ENCODE data around the gene PRDM16. TPM values are rescaled to one million over a fixed set of nuclear protein-coding genes. Genes with fewer than 3 reads are reported as not detected.

Gene PRDM16
- polyA plus RNA-seq, 1 experiment, result 0.06 TPM

GRCh38 chr1:3346478-3346877, 277.5 kb downstream of the PRDM16 start:
- Histone ChIP-seq H3K9me3 (ENCODE audit: control insufficient read depth, insufficient read depth, low read length) (peaks cover 20% of the 10 kb centered on the region), H3K4me3 (ENCODE audit: low read depth, low read length) (no peak overlapping the region), H3K27me3 (ENCODE audit: control insufficient read depth, insufficient read depth, low read length) (peaks cover 4% of the 10 kb centered on the region), H3K27ac (ENCODE audit: low read depth, low read length) (no peak overlapping the region)
- no peak for DNase-seq (ENCODE audit: low read depth, low spot score)
- ChIA-PET CTCF (no interaction called here), POLR2A (no interaction called here)
- TF ChIP-seq, protein P1, sequence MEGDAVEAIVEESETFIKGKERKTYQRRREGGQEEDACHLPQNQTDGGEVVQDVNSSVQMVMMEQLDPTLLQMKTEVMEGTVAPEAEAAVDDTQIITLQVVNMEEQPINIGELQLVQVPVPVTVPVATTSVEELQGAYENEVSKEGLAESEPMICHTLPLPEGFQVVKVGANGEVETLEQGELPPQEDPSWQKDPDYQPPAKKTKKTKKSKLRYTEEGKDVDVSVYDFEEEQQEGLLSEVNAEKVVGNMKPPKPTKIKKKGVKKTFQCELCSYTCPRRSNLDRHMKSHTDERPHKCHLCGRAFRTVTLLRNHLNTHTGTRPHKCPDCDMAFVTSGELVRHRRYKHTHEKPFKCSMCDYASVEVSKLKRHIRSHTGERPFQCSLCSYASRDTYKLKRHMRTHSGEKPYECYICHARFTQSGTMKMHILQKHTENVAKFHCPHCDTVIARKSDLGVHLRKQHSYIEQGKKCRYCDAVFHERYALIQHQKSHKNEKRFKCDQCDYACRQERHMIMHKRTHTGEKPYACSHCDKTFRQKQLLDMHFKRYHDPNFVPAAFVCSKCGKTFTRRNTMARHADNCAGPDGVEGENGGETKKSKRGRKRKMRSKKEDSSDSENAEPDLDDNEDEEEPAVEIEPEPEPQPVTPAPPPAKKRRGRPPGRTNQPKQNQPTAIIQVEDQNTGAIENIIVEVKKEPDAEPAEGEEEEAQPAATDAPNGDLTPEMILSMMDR (IDR thresholded peaks at IDR 0.05; ENCODE audit: low read depth, low read length), result no peak

DNA sequence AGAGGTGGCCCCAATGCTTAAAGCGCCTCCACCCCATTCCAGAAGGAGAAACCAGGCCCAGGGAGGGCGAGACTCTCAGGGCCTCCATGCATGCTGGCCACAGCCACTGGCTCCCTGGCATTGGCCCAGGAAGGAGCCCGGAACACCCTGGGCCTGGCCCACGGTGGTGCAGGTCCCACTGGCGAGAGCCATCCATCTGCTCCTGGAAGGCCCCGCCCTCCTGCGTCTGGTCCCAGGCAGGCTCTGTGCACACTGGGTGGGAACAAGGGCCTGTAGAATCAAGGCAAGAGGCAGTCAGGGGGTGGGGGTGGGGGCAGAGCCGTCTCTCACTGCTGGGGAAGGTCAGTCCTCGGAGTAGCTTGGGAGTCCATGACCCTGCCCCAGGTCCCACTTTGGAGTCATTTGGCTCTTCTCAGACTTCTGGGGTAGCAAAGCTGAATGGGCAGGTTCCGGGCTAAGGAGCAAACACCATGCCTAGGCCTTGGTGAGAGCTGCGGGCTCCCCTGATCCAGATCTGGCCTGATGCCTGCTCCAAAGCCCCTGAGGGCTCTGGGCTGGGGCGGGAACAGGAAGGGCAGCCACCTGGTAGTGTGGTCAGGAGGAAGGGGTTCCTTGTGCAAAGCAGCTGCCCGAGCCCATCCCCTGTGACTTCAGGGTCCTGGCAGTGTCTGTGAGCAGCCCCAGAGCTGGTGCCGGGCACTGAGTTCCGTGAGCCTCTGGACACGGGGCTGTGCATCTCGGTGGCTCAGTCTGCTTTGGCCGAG, 278.4 kb downstream of the PRDM16 start:
- no peak overlapping the region for H3K4me3 ChIP-seq (ENCODE audit: low read depth, low read length)
- TF ChIP-seq, protein P1 (IDR thresholded peaks at IDR 0.05; ENCODE audit: low read depth, low read length), result no peak
- H3K9me3 ChIP-seq (ENCODE audit: control insufficient read depth, insufficient read depth, low read length), result peaks cover 14% of the 10 kb centered on the region
- CTCF ChIA-PET, result no interaction called here
- DNase-seq (ENCODE audit: low read depth, low spot score), result no peak
- H3K27me3 ChIP-seq (ENCODE audit: control insufficient read depth, insufficient read depth, low read length), result peaks cover 4% of the 10 kb centered on the region
- POLR2A ChIA-PET, result no interaction called here
- H3K27ac ChIP-seq (ENCODE audit: low read depth, low read length), result no peak overlapping the region

- no peak overlapping the region for H3K4me3 ChIP-seq (ENCODE audit: low read depth, low read length)
- peaks cover 14% of the 10 kb centered on the region for H3K9me3 ChIP-seq (ENCODE audit: control insufficient read depth, insufficient read depth, low read length)
- no peak for DNase-seq (ENCODE audit: low read depth, low spot score)
- H3K27ac ChIP-seq (ENCODE audit: low read depth, low read length), result no peak overlapping the region
- TF ChIP-seq, protein P1 (IDR thresholded peaks at IDR 0.05; ENCODE audit: low read depth, low read length), result no peak
- CTCF ChIA-PET, result no interaction called here
- H3K27me3 ChIP-seq (ENCODE audit: control insufficient read depth, insufficient read depth, low read length), result peaks cover 4% of the 10 kb centered on the region
- POLR2A ChIA-PET, result no interaction called here
Observed at GRCh38 chr1:3348196-3348865, 279.3 kb downstream of the PRDM16 start.

DNA sequence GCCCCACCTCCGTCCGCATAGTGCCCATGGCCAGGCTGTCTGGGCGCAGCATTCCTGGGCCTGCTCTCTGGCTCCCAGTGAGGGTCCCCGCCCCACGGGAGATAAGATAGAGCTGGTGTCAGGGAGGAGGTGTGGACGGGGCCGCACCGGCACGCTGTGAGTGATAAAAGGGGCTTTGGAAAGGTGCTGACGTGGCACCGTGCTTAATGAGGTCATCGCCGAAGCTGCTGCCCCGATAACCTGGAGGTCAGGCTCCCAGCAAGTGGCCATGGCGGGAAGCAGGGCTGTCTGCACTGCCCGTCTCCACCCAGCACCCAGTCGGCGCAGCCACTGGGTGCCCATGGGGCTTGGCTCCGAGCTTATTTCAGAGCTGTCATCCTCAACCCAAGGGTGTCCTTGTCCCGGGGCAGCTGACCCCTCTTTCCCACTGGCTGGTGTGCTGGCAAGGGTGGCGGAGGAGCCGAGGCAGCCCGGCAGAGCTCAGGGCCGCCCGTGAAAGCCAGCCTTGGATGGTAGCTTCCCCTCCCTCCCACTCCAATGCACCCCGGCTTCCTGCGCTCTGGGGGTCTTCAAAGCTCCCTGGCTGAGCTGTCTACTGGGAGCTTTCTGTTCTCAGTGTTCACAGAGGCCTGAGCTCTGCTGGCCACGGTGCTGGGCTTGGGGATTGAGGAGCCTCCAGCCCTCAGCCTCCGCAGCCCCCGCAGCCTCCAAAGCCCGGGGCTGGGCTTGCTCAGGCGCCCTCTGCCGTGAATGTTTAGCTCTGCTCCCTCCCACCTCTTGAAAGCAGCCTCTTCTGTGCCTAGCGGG, 280.4 kb downstream of the PRDM16 start:
- Histone ChIP-seq H3K27ac (ENCODE audit: low read depth, low read length) (no peak overlapping the region), H3K9me3 (ENCODE audit: control insufficient read depth, insufficient read depth, low read length) (peaks cover 9% of the 10 kb centered on the region; the same call in 1 of the 2 replicates), H3K27me3 (ENCODE audit: control insufficient read depth, insufficient read depth, low read length) (peaks cover 4% of the 10 kb centered on the region), H3K4me3 (ENCODE audit: low read depth, low read length) (no peak overlapping the region)
- ChIA-PET POLR2A (no interaction called here), CTCF (no interaction called here)
- TF ChIP-seq, protein P1 (IDR thresholded peaks at IDR 0.05; ENCODE audit: low read depth, low read length), result peak; percentile 29
- DNase-seq (ENCODE audit: low read depth, low spot score), result no peak

Measured in AG04450 (cell line).